Mesothelial cell of epicardium (in vitro differentiated cells): ENCODE measurements around the gene OR14A16. TPM values are rescaled to one million over a fixed set of nuclear protein-coding genes. Genes with fewer than 3 reads are reported as not detected.

Source experiments
- total RNA-seq: library from RNA; stranded (reverse); gene quantifications from 3 replicates; pipeline ENCODE4 v1.2.1, GENCODE V29; 2021

OR14A16 gene
- total RNA-seq, 1 donor from 2014 or later, result not detected

Other genes with a start within 250 kb of the OR14A16 start
- gene OR2G2, start 235.8 kb downstream of the OR14A16 start, total RNA-seq, result not detected in 3 replicates
- not detected in 3 replicates for gene OR2G3, start 218.5 kb downstream of the OR14A16 start, total RNA-seq
- not detected in 3 replicates for gene OR13G1, start 144.4 kb downstream of the OR14A16 start, total RNA-seq
- not detected in 3 replicates for gene OR6F1, start 107.5 kb downstream of the OR14A16 start, total RNA-seq
- not detected in 3 replicates for gene OR14K1, start 85.5 kb downstream of the OR14A16 start, total RNA-seq
- gene OR14A2, start 76.0 kb downstream of the OR14A16 start, total RNA-seq, result not detected in 3 replicates
- not detected in 3 replicates for gene OR1C1, start 63.6 kb downstream of the OR14A16 start, total RNA-seq
- gene OR11L1, start 17.8 kb upstream of the OR14A16 start, total RNA-seq, result not detected in 3 replicates
- 0.91 to 1.2 TPM (median 1.1 TPM) in 3 replicates for gene TRIM58, start 33.1 kb upstream of the OR14A16 start, total RNA-seq
- gene OR2W3, start 71.5 kb upstream of the OR14A16 start, total RNA-seq, result 0.32 to 0.63 TPM (median 0.55 TPM) in 3 replicates
- gene OR2T8, start 96.1 kb upstream of the OR14A16 start, total RNA-seq, result not detected in 3 replicates
- gene OR2AJ1, start 100.8 kb upstream of the OR14A16 start, total RNA-seq, result 0.13 TPM in 1 of 3 replicates, not detected in the others
- gene OR2L8, start 124.7 kb upstream of the OR14A16 start, total RNA-seq, result not detected in 3 replicates
- gene OR2AK2, start 141.1 kb upstream of the OR14A16 start, total RNA-seq, result not detected in 3 replicates
- gene OR2L5, start 189.5 kb upstream of the OR14A16 start, total RNA-seq, result not detected in 3 replicates
- 0.22 to 0.31 TPM (median 0.23 TPM) in 3 replicates for gene OR2L2, start 206.0 kb upstream of the OR14A16 start, total RNA-seq
- not detected in 3 replicates for gene OR2L3, start 222.7 kb upstream of the OR14A16 start, total RNA-seq